ENCODE results near the gene SCMH1.

GRCh38 chr1:41056907-41057306 lies 185.2 kb downstream of the SCMH1 start:
- TF ChIP-seq CTCF (IDR thresholded peaks at IDR 0.05) (no peak), POLR2AphosphoS5 (IDR thresholded peaks at IDR 0.05) (no peak), POLR2A (IDR thresholded peaks at IDR 0.05) (no peak)

Measured in gastroesophageal sphincter (tissue), 3 donors.